ENCODE data around the gene GDI2. TPM values are rescaled to one million over a fixed set of nuclear protein-coding genes. Genes with fewer than 3 reads are reported as not detected.

Gene GDI2
- polyA plus RNA-seq, 1 donor (not counting 4 experiments of a cell fraction or from before 2014, with no cell fraction given) = 293 TPM

GRCh38 chr10:5751601-5752253 lies 61.5 kb downstream of the GDI2 start:
- H3K36me3 ChIP-seq (ENCODE audit: control insufficient read depth in 2 of 2, extremely low read depth in 1 of 2, insufficient read depth in 2 of 2, low read length in 2 of 2) = peaks cover 17 to 30% of the 10 kb centered on the region in 2 experiments
- no peak for FAIRE-seq
- dilution Hi-C loops (cut with MboI; ENCODE audit: extremely low pct_ligation_motif_present, low sequenced_read_pairs) = no loop called here

GRCh38 chr10:5748394-5748803 lies 64.8 kb downstream of the GDI2 start:
- DNase-seq (ENCODE audit: low read depth, low spot score) (no peak), FAIRE-seq (no peak)
- dilution Hi-C loops (cut with MboI; ENCODE audit: extremely low pct_ligation_motif_present, low sequenced_read_pairs) = no loop called here
- H3K4me1 ChIP-seq (ENCODE audit: control insufficient read depth, extremely low read depth, insufficient read depth, low read length) = no peaks in the 10 kb centered on the region
- TF ChIP-seq, protein P1, sequence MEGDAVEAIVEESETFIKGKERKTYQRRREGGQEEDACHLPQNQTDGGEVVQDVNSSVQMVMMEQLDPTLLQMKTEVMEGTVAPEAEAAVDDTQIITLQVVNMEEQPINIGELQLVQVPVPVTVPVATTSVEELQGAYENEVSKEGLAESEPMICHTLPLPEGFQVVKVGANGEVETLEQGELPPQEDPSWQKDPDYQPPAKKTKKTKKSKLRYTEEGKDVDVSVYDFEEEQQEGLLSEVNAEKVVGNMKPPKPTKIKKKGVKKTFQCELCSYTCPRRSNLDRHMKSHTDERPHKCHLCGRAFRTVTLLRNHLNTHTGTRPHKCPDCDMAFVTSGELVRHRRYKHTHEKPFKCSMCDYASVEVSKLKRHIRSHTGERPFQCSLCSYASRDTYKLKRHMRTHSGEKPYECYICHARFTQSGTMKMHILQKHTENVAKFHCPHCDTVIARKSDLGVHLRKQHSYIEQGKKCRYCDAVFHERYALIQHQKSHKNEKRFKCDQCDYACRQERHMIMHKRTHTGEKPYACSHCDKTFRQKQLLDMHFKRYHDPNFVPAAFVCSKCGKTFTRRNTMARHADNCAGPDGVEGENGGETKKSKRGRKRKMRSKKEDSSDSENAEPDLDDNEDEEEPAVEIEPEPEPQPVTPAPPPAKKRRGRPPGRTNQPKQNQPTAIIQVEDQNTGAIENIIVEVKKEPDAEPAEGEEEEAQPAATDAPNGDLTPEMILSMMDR (optimal IDR thresholded peaks at IDR 0.05 in 1 of 3, IDR thresholded peaks at IDR 0.05 in 1 of 3, conservative IDR thresholded peaks at IDR 0.05 in 1 of 3; ENCODE audit: extremely low read depth in 1 of 3, insufficient read depth in 2 of 3, low read length in 3 of 3) = no peak
- no peak for TF ChIP-seq EZH2 (IDR thresholded peaks at IDR 0.05; ENCODE audit: low read length)
- no peak overlapping the region for H3K27ac ChIP-seq (ENCODE audit: control insufficient read depth, insufficient read depth, low read length)
- H3K9me3 ChIP-seq (ENCODE audit: control insufficient read depth, low read depth, low read length) = no peaks in the 10 kb centered on the region
- H3K4me2 ChIP-seq (ENCODE audit: control insufficient read depth, extremely low read depth, insufficient read depth, low read depth, low read length) = no peak overlapping the region
- no peak overlapping the region for H3K9ac ChIP-seq (ENCODE audit: control insufficient read depth, extremely low read depth, insufficient read depth, low read length)
- H4K20me1 ChIP-seq (ENCODE audit: control insufficient read depth, extremely low read depth, insufficient read depth, low read length) = peaks cover 4% of the 10 kb centered on the region
- H3K9me1 ChIP-seq (ENCODE audit: control insufficient read depth, extremely low read depth, insufficient read depth, low read length) = no peaks in the 10 kb centered on the region
- H3K27me3 ChIP-seq (ENCODE audit: control insufficient read depth, extremely low read depth, insufficient read depth, low read length) = no peaks in the 10 kb centered on the region
- H3K79me2 ChIP-seq (ENCODE audit: control insufficient read depth, insufficient read depth, low read length) = peaks cover 10% of the 10 kb centered on the region
- peaks cover 22 to 39% of the 10 kb centered on the region in 2 experiments for H3K36me3 ChIP-seq (ENCODE audit: control insufficient read depth in 2 of 2, extremely low read depth in 1 of 2, insufficient read depth in 2 of 2, low read length in 2 of 2)
- H3K4me3 ChIP-seq (ENCODE audit: control insufficient read depth in 2 of 3, extremely low read depth in 1 of 3, insufficient read depth in 2 of 3, low read depth in 1 of 3, low read length in 3 of 3) = no peak overlapping the region
- H2AFZ ChIP-seq (ENCODE audit: control insufficient read depth, low read length) = no peak overlapping the region

More at GRCh38 chr10:5751601-5752253, 61.5 kb downstream of the GDI2 start:
- Histone ChIP-seq H3K9ac (ENCODE audit: control insufficient read depth, extremely low read depth, insufficient read depth, low read length) (no peak overlapping the region), H3K9me3 (ENCODE audit: control insufficient read depth, low read depth, low read length) (no peaks in the 10 kb centered on the region), H3K27me3 (ENCODE audit: control insufficient read depth, extremely low read depth, insufficient read depth, low read length) (no peaks in the 10 kb centered on the region), H2AFZ (ENCODE audit: control insufficient read depth, low read length) (no peak overlapping the region), H4K20me1 (ENCODE audit: control insufficient read depth, extremely low read depth, insufficient read depth, low read length) (peaks cover 2% of the 10 kb centered on the region), H3K79me2 (ENCODE audit: control insufficient read depth, insufficient read depth, low read length) (peaks cover 10% of the 10 kb centered on the region), H3K4me3 (ENCODE audit: control insufficient read depth in 2 of 3, extremely low read depth in 1 of 3, insufficient read depth in 2 of 3, low read depth in 1 of 3, low read length in 3 of 3) (no peak overlapping the region), H3K9me1 (ENCODE audit: control insufficient read depth, extremely low read depth, insufficient read depth, low read length) (no peaks in the 10 kb centered on the region), H3K27ac (ENCODE audit: control insufficient read depth, insufficient read depth, low read length) (no peak overlapping the region), H3K4me2 (ENCODE audit: control insufficient read depth, extremely low read depth, insufficient read depth, low read depth, low read length) (no peak overlapping the region), H3K4me1 (ENCODE audit: control insufficient read depth, extremely low read depth, insufficient read depth, low read length) (no peaks in the 10 kb centered on the region)
- no peak for DNase-seq (ENCODE audit: low read depth, low spot score)
- TF ChIP-seq, protein P1 (optimal IDR thresholded peaks at IDR 0.05 in 1 of 3, IDR thresholded peaks at IDR 0.05 in 1 of 3, conservative IDR thresholded peaks at IDR 0.05 in 1 of 3; ENCODE audit: extremely low read depth in 1 of 3, insufficient read depth in 2 of 3, low read length in 3 of 3) = no peak
- no peak for TF ChIP-seq EZH2 (IDR thresholded peaks at IDR 0.05; ENCODE audit: low read length)

Data from keratinocyte (primary cell).